ENCODE data around the gene ADGRE1. TPM values are rescaled to one million over a fixed set of nuclear protein-coding genes. Genes with fewer than 3 reads are reported as not detected.

Gene ADGRE1
- total RNA-seq, 2 experiments from 2014 or later, result 0.46 TPM; not detected in 1

DNA sequence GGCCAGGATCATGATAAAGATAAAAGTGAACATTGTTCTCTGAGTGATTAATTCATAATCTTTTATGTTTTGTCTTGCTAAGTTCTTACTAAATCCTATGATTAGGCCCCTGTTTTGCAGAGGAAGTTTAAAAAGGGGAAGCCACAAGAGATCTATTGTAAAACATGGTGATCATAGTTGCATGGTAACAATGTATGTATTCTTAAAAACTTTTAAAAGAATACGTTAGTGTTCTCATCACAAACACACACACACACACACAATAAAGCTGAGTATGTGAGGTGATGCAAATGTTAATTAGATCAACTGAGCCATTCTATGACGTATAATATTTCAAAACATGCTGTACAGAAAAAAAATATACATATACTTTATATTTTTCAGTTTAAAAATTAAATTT is 82.6 kb downstream of the ADGRE1 start:
- Histone ChIP-seq H4K20me1 (ENCODE audit: insufficient read depth, low read length) (no peaks in the 10 kb centered on the region), H2AFZ (ENCODE audit: low read length) (peak overlapping the region; percentile 95), H3K79me2 (ENCODE audit: insufficient read depth, low read depth, low read length) (no peaks in the 10 kb centered on the region), H3K36me3 (ENCODE audit: insufficient read depth, low read length) (no peaks in the 10 kb centered on the region), H3K4me1 (ENCODE audit: insufficient read depth, low read length, poor library complexity, severe bottlenecking) (peaks cover 8% of the 10 kb centered on the region), H3K9me2 (ENCODE audit: insufficient read depth, low read length) (no peaks in the 10 kb centered on the region), H3K4me2 (ENCODE audit: low read length) (no peak overlapping the region), H3K27ac (ENCODE audit: low read depth, low read length, poor library complexity, severe bottlenecking) (no peak overlapping the region), H3K4me3 (ENCODE audit: low read depth, low read length, poor library complexity, severe bottlenecking) (no peak overlapping the region), H3K9me3 (ENCODE audit: low read length) (peaks cover 14% of the 10 kb centered on the region)
- DNase-seq (ENCODE audit: low spot score), result no peak
- ChIA-PET CTCF (ENCODE audit: unreplicated experiment) (no interaction called here), POLR2A (interaction anchor here (0.6 to 0.7 kb wide), 2 partner anchors 99 to 767 kb away, joined by 3 read pairs; partner anchors contain the start of gene ZNF557)
- no peak for TF ChIP-seq EZH2phosphoT487 (IDR thresholded peaks at IDR 0.05; ENCODE audit: borderline replicate concordance, low read depth, low read length)
- TF ChIP-seq, protein P1, sequence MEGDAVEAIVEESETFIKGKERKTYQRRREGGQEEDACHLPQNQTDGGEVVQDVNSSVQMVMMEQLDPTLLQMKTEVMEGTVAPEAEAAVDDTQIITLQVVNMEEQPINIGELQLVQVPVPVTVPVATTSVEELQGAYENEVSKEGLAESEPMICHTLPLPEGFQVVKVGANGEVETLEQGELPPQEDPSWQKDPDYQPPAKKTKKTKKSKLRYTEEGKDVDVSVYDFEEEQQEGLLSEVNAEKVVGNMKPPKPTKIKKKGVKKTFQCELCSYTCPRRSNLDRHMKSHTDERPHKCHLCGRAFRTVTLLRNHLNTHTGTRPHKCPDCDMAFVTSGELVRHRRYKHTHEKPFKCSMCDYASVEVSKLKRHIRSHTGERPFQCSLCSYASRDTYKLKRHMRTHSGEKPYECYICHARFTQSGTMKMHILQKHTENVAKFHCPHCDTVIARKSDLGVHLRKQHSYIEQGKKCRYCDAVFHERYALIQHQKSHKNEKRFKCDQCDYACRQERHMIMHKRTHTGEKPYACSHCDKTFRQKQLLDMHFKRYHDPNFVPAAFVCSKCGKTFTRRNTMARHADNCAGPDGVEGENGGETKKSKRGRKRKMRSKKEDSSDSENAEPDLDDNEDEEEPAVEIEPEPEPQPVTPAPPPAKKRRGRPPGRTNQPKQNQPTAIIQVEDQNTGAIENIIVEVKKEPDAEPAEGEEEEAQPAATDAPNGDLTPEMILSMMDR (conservative IDR thresholded peaks at IDR 0.05; ENCODE audit: low read length), result no peak
- intact Hi-C loops (cut with micrococcal nuclease; ENCODE audit: unreplicated experiment), result no loop called here
- no TSS peak for BruUV-seq (replicated peaks)

DNA sequence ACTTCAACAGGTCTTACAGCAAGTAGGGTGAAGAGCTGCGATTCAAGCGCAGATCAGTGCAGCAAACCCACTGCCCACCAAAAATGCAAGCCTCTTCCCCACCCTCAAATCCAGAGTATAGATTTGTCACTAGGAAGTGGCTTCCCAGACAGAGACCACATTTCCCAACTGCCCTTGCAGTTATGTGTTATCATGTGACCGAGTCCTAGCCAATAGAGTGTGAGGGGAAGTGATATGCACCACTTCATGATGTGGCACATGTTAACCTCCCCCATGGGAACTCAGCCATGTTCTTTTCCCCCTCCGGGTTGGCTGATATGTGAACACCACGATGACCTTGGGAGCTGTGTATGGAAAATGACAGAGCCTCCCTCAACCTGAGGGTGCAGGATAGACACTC is 83.1 kb downstream of the ADGRE1 start:
- CTCF ChIA-PET (ENCODE audit: unreplicated experiment), result no interaction called here
- H3K9me2 ChIP-seq (ENCODE audit: insufficient read depth, low read length), result no peaks in the 10 kb centered on the region
- no peaks in the 10 kb centered on the region for H3K36me3 ChIP-seq (ENCODE audit: insufficient read depth, low read length)
- peak; percentile 77 for DNase-seq (ENCODE audit: low spot score)
- TF ChIP-seq, protein P1 (conservative IDR thresholded peaks at IDR 0.05; ENCODE audit: low read length), result no peak
- no peak for TF ChIP-seq EZH2phosphoT487 (IDR thresholded peaks at IDR 0.05; ENCODE audit: borderline replicate concordance, low read depth, low read length)
- peak overlapping the region; percentile 95 for H2AFZ ChIP-seq (ENCODE audit: low read length)
- peak overlapping the region; percentile 18 for H3K4me3 ChIP-seq (ENCODE audit: low read depth, low read length, poor library complexity, severe bottlenecking)
- peaks cover 14% of the 10 kb centered on the region for H3K9me3 ChIP-seq (ENCODE audit: low read length)
- H3K4me2 ChIP-seq (ENCODE audit: low read length), result no peak overlapping the region
- intact Hi-C loops (cut with micrococcal nuclease; ENCODE audit: unreplicated experiment), result no loop called here
- BruUV-seq (replicated peaks), result no TSS peak
- H3K79me2 ChIP-seq (ENCODE audit: insufficient read depth, low read depth, low read length), result no peaks in the 10 kb centered on the region
- POLR2A ChIA-PET, result interaction anchor here (0.7 kb wide), 2 partner anchors 123 to 767 kb away, joined by 3 read pairs; no protein-coding TSS in a partner anchor
- H3K4me1 ChIP-seq (ENCODE audit: insufficient read depth, low read length, poor library complexity, severe bottlenecking), result peaks cover 8% of the 10 kb centered on the region
- H4K20me1 ChIP-seq (ENCODE audit: insufficient read depth, low read length), result no peaks in the 10 kb centered on the region
- H3K27ac ChIP-seq (ENCODE audit: low read depth, low read length, poor library complexity, severe bottlenecking), result no peak overlapping the region

DNA sequence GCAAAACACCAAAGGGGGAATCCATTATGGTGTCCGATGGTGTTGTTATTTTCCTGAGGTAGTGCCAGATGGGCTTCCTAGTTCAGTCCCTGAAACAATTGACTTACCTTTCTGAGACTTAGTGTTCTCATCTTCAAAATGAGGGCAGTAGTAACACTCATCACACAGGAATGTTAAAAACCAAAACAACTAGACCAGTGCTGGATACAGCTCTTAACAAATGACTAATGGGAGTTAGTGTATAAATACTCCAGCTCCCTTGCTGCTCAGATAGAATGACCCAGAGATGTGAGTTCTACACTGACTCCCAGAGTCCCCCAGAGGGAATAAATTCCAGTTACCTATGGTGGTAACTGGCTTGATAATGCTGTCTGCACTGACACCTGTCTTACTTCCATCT is 84.0 kb downstream of the ADGRE1 start:
- no peak for TF ChIP-seq EZH2phosphoT487 (IDR thresholded peaks at IDR 0.05; ENCODE audit: borderline replicate concordance, low read depth, low read length)
- TF ChIP-seq, protein P1 (conservative IDR thresholded peaks at IDR 0.05; ENCODE audit: low read length), result no peak
- peaks cover 8% of the 10 kb centered on the region for H3K4me1 ChIP-seq (ENCODE audit: insufficient read depth, low read length, poor library complexity, severe bottlenecking)
- H3K9me2 ChIP-seq (ENCODE audit: insufficient read depth, low read length), result no peaks in the 10 kb centered on the region
- H2AFZ ChIP-seq (ENCODE audit: low read length), result peak overlapping the region; percentile 95; the same call in 1 of the 2 replicates
- DNase-seq (ENCODE audit: low spot score), result no peak
- H4K20me1 ChIP-seq (ENCODE audit: insufficient read depth, low read length), result no peaks in the 10 kb centered on the region
- H3K36me3 ChIP-seq (ENCODE audit: insufficient read depth, low read length), result no peaks in the 10 kb centered on the region
- peaks cover 14% of the 10 kb centered on the region for H3K9me3 ChIP-seq (ENCODE audit: low read length)
- H3K27ac ChIP-seq (ENCODE audit: low read depth, low read length, poor library complexity, severe bottlenecking), result no peak overlapping the region
- no TSS peak for BruUV-seq (replicated peaks)
- H3K4me3 ChIP-seq (ENCODE audit: low read depth, low read length, poor library complexity, severe bottlenecking), result no peak overlapping the region
- no peaks in the 10 kb centered on the region for H3K79me2 ChIP-seq (ENCODE audit: insufficient read depth, low read depth, low read length)
- POLR2A ChIA-PET, result interaction anchor here (0.7 kb wide), 1 partner anchor 122 kb away, joined by 3 read pairs; no protein-coding TSS in a partner anchor
- CTCF ChIA-PET (ENCODE audit: unreplicated experiment), result no interaction called here
- intact Hi-C loops (cut with micrococcal nuclease; ENCODE audit: unreplicated experiment), result no loop called here
- H3K4me2 ChIP-seq (ENCODE audit: low read length), result no peak overlapping the region

Measured in OCI-LY7 (cell line).